Neural progenitor cell (in vitro differentiated cells): ENCODE measurements around the gene TMEM165.

Experiments used
- EZH2 ChIP-seq: fragments of 200-600 bp; sonication (generic); IDR thresholded peaks from 2 replicates; pipeline ENCODE4 v1.6.1; 2017; ENCODE audit warnings: antibody characterized with exemption, mild to moderate bottlenecking, moderate library complexity
- TF ChIP-seq, protein P1 (sequence below): fragments of 200-600 bp; sonication (generic); IDR thresholded peaks from 2 replicates; pipeline ENCODE4 v1.5.1; 2017; ENCODE audit warnings: antibody characterized with exemption, mild to moderate bottlenecking

DNA sequence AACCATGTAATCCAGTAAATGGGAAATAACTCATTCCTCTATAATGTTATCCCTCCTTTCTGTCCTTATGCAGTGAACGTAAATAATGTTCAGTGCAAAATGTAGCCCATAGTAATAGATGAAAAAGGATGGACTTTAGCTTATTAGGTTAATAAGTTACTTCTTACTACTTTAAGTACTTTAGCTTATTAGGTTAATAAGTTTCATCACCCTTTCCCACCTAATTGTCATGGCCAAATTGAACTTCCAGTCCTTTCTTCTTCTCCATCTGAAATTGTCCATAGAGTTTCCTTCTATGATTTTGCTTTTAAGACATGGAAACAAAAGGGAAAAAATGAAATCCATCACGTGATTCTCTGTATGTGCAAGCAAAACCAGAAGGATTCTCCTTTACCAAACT lies 15.2 kb upstream of the TMEM165 start:
- TF ChIP-seq, protein P1, sequence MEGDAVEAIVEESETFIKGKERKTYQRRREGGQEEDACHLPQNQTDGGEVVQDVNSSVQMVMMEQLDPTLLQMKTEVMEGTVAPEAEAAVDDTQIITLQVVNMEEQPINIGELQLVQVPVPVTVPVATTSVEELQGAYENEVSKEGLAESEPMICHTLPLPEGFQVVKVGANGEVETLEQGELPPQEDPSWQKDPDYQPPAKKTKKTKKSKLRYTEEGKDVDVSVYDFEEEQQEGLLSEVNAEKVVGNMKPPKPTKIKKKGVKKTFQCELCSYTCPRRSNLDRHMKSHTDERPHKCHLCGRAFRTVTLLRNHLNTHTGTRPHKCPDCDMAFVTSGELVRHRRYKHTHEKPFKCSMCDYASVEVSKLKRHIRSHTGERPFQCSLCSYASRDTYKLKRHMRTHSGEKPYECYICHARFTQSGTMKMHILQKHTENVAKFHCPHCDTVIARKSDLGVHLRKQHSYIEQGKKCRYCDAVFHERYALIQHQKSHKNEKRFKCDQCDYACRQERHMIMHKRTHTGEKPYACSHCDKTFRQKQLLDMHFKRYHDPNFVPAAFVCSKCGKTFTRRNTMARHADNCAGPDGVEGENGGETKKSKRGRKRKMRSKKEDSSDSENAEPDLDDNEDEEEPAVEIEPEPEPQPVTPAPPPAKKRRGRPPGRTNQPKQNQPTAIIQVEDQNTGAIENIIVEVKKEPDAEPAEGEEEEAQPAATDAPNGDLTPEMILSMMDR: no peak
- no peak for TF ChIP-seq EZH2
